HepG2 (cell line): Measurements from ENCODE around the gene NAALADL1. TPM values are rescaled to one million over a fixed set of nuclear protein-coding genes. Genes with fewer than 3 reads are reported as not detected.

Experiments used
- ATM ChIP-seq: fragments of 450-650 bp; IDR thresholded peaks from 2 replicates; pipeline ENCODE4 v1.7.1; 2017; ENCODE audit warnings: mild to moderate bottlenecking, borderline replicate concordance
- ELF1 ChIP-seq: sonication (generic); formaldehyde crosslinking; IDR thresholded peaks from 2 replicates; pipeline ENCODE4 v1.4.0; 2020; ENCODE audit warnings: missing genetic modification reagents
- HOXA7 ChIP-seq: sonication (generic); formaldehyde crosslinking; IDR thresholded peaks from 2 replicates; pipeline ENCODE4 v1.8.1; 2022; ENCODE audit warnings: mild to moderate bottlenecking, missing genetic modification reagents, moderate library complexity
- NCOA2 ChIP-seq: sonication (generic); formaldehyde crosslinking; IDR thresholded peaks from 2 replicates; pipeline ENCODE4 v1.8.0; 2022; ENCODE audit warnings: inconsistent platforms
- NFKB2 ChIP-seq: sonication (generic); formaldehyde crosslinking; IDR thresholded peaks from 2 replicates; pipeline ENCODE4 v1.4.0; 2020; ENCODE audit warnings: missing genetic modification reagents, borderline replicate concordance
- PPARG ChIP-seq: conservative IDR thresholded peaks from 2 replicates; pipeline ENCODE4 v1.6.1; 2016; ENCODE audit warnings: missing biosample characterization, missing genetic modification reagents
- RFXAP ChIP-seq: sonication (generic); formaldehyde crosslinking; IDR thresholded peaks from 2 replicates; pipeline ENCODE4 v1.4.0; 2020; ENCODE audit warnings: missing genetic modification reagents, borderline replicate concordance
- RNF2 ChIP-seq: fragments of 450-650 bp; conservative IDR thresholded peaks from 2 replicates; pipeline ENCODE4 v1.6.1; 2016; ENCODE audit warnings: low read depth
- RXRB ChIP-seq: IDR thresholded peaks from 2 replicates; pipeline ENCODE4 v1.6.1; 2016; ENCODE audit warnings: borderline replicate concordance, missing genetic modification reagents, missing compliant biosample characterization
- SNAPC4 ChIP-seq: sonication (generic); formaldehyde crosslinking; IDR thresholded peaks from 2 replicates; pipeline ENCODE4 v1.4.0; 2020; ENCODE audit warnings: mild to moderate bottlenecking, missing genetic modification reagents
- ZNF234 ChIP-seq: sonication (generic); formaldehyde crosslinking; conservative IDR thresholded peaks from 2 replicates; pipeline ENCODE4 v1.5.1; 2020; ENCODE audit warnings: mild to moderate bottlenecking, missing genetic modification reagents
- ZNF235 ChIP-seq: sonication (generic); formaldehyde crosslinking; IDR thresholded peaks from 2 replicates; pipeline ENCODE4 v1.8.1; 2023; ENCODE audit warnings: mild to moderate bottlenecking, missing genetic modification reagents, borderline replicate concordance
- ZNF510 ChIP-seq: sonication (generic); formaldehyde crosslinking; IDR thresholded peaks from 2 replicates; pipeline ENCODE4 v1.4.0; 2020; ENCODE audit warnings: low read depth, mild to moderate bottlenecking, missing genetic modification reagents
- ZNF598 ChIP-seq: sonication (generic); formaldehyde crosslinking; IDR thresholded peaks from 2 replicates; pipeline ENCODE4 v1.5.1; 2020; ENCODE audit warnings: mild to moderate bottlenecking, missing genetic modification reagents, borderline replicate concordance
- ZNF740 ChIP-seq: sonication (generic); formaldehyde crosslinking; IDR thresholded peaks from 2 replicates; pipeline ENCODE4 v1.4.0; 2020; ENCODE audit warnings: missing genetic modification reagents
- polyA plus RNA-seq, 8 experiments: library from polyadenylated mRNA; depleted of rRNA in 3 of 8; stranded (reverse) in 7 of 8; unstranded in 1 of 8; fragments of >200 nt; fragmentation: Illumina TruSeq in 4 of 8; extraction: Trizol in 4 of 8; gene quantifications; 2 replicates each; pipeline versions ENCODE4 v1.2.1 to v1.2.3, GENCODE V29; 2011 to 2016; ENCODE audit warnings: low read depth in 4 of 8, missing spikeins in 1 of 8, mixed read lengths in 1 of 8; ENCODE audit not compliant: insufficient read depth in 1 of 8
- total RNA-seq, 5 experiments: library from RNA; depleted of rRNA; stranded (reverse); fragments of >200 nt; fragmentation: Illumina TruSeq; extraction: Trizol; gene quantifications; 2 replicates each; pipeline ENCODE4 v1.2.3, GENCODE V29; 2016; ENCODE audit warnings: low read depth in 1 of 5
- TF ChIP-seq, protein P1 (sequence below): sonication (generic); formaldehyde crosslinking; IDR thresholded peaks from 2 replicates; pipeline ENCODE4 v1.8.1; 2022; ENCODE audit warnings: mild to moderate bottlenecking, missing genetic modification reagents
- TF ChIP-seq, protein P2 (sequence below): IDR thresholded peaks from 2 replicates; pipeline ENCODE4 v1.6.1; 2016

Gene NAALADL1
- total and polyA plus RNA-seq, 2 of the 13 experiments (the other 11 are each of a cell fraction or from before 2014, with no cell fraction given), result 9.3 to 33.9 TPM

DNA sequence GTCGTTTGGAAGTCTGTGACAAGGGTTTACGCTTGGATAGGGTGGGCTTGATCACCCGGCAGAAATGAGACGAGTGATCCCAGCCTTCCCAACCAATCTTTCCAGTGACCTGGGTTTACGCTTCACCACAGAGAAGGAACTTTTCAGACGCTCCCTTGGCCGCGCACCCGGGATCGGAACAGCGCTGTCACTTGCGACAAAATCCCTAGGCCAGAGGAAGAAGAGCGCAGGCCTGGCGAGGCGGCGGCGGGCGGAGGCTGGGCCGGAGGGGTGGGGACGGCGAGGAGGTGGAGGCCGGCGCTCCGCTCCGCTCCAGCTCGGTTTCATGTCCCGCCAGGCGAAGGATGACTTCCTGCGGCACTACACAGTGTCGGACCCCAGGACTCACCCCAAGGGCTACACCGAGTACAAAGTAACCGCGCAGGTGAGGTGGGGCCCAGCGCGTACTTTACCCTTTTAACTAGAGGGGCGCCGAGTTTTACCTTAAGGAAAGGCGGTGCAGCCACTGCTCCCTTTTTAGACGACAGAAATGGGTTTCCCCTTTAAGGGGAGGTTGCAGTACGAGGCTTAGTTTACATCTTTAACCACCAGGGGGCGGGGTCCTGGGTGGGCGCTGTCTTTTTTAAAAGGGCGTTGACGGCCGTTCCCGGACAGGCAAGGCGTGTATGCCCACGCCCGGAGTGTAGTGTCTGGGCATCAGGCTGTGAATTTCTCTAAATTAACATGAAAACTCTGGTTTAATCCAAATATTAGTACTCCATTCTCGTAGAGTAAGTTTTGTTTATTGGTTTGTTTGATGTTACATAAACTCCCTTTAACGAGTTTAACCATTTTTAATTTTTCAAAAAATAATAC lies 30.9 kb downstream of the NAALADL1 start, which contains the start of gene SNX15 (continued):
- TF ChIP-seq SNAPC4 (CRISPR knock-in tag) (peak; percentile 63; the same call in 1 of the 2 replicates), ZNF234 (no peak), HOXA7 (CRISPR knock-in tag) (no peak), RXRB (CRISPR knock-in tag) (0 out of 2 replicates have a peak, but pooled peaks have one; percentile 47), RFXAP (CRISPR knock-in tag) (peak; percentile 68), PPARG (CRISPR knock-in tag) (no peak; the same call in 1 of the 2 replicates), ZNF740 (CRISPR knock-in tag) (no peak), ATM (no peak), ELF1 (CRISPR knock-in tag) (peak; percentile 51; the same call in 1 of the 2 replicates), NFKB2 (CRISPR knock-in tag) (peak; percentile 88; the same call in 1 of the 2 replicates), ZNF510 (CRISPR knock-in tag) (no peak; the same call in 1 of the 2 replicates), RNF2 (peak; percentile 82), NCOA2 (CRISPR knock-in tag) (0 out of 2 replicates have a peak, but pooled peaks have one; percentile 32), ZNF598 (peak; percentile 63; the same call in 1 of the 2 replicates), ZNF235 (CRISPR knock-in tag) (peak; percentile 82; the same call in 1 of the 2 replicates)
- TF ChIP-seq, protein P1, sequence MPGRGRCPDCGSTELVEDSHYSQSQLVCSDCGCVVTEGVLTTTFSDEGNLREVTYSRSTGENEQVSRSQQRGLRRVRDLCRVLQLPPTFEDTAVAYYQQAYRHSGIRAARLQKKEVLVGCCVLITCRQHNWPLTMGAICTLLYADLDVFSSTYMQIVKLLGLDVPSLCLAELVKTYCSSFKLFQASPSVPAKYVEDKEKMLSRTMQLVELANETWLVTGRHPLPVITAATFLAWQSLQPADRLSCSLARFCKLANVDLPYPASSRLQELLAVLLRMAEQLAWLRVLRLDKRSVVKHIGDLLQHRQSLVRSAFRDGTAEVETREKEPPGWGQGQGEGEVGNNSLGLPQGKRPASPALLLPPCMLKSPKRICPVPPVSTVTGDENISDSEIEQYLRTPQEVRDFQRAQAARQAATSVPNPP (CRISPR knock-in tag), result peak; percentile 64; the same call in 1 of the 2 replicates
- TF ChIP-seq, protein P2, sequence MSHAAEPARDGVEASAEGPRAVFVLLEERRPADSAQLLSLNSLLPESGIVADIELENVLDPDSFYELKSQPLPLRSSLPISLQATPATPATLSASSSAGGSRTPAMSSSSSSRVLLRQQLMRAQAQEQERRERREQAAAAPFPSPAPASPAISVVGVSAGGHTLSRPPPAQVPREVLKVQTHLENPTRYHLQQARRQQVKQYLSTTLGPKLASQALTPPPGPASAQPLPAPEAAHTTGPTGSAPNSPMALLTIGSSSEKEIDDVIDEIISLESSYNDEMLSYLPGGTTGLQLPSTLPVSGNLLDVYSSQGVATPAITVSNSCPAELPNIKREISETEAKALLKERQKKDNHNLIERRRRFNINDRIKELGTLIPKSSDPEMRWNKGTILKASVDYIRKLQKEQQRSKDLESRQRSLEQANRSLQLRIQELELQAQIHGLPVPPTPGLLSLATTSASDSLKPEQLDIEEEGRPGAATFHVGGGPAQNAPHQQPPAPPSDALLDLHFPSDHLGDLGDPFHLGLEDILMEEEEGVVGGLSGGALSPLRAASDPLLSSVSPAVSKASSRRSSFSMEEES (CRISPR knock-in tag), result peak; percentile 39; the same call in 1 of the 2 replicates
